NB4 (cell line): Measurements from ENCODE around the gene CYP11A1.

Experiments used
- DNase-seq: peaks from one replicate; pipeline ENCODE4 v3.0.0; 2010; ENCODE audit warnings: low read depth
- H3K4me3 ChIP-seq: one replicate; pipeline ENCODE4 v1.5.1; 2011; ENCODE audit warnings: mild to moderate bottlenecking, low read depth, low read length, moderate library complexity
- MYC ChIP-seq: IDR thresholded peaks from 2 replicates; pipeline ENCODE4 v1.6.1; 2011; ENCODE audit warnings: low read depth, low read length
- POLR2A ChIP-seq: IDR thresholded peaks from 2 replicates; pipeline ENCODE4 v1.6.1; 2011; ENCODE audit warnings: mild to moderate bottlenecking; ENCODE audit not compliant: insufficient read length; ENCODE audit errors: extremely low read depth
- TF ChIP-seq, protein P1 (sequence below): IDR thresholded peaks from 2 replicates; pipeline ENCODE4 v1.6.1; 2011; ENCODE audit warnings: low read depth, low read length
- TF ChIP-seq, protein P2 (sequence below): IDR thresholded peaks from one replicate; pipeline ENCODE4 v1.5.1; 2012; ENCODE audit warnings: low read depth, low read length

The CYP11A1 gene

DNA sequence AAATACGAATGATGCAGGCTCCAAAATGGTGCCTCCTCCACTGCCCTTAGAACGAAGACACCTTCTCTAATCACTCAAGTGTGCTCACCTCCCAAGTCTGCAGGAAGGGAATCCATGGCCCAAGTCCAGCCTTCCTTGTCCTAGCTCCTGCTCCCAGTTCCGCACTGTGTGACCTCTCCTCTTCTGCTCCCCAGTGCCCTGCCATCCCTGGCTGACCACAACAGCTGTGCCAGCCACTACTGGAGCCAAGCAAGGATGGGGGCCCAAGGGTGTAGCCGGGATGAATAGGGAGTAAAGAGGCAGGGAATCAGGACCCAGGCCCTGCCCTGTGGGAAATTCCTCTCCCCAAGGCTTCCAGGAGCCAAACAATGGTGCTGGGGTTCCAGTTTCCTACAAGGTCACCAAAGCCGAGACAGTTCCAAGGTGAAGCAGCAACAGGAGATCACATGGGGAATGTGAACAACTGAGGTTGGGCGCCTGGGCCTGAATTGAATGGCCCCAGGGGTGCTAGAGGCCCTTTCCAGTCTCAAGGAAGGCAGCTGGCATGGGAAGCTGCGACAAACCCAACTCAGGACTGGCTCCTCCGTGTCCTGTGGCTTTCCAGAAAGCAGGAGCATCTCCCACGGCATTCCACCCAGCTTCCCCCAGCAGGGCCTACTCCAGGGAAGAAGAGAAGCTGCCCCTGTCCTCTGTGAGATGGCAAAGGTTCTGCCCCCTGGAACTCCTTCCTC is 46.1 kb upstream of the CYP11A1 start:
- no peak for TF ChIP-seq MYC
- TF ChIP-seq, protein P1, sequence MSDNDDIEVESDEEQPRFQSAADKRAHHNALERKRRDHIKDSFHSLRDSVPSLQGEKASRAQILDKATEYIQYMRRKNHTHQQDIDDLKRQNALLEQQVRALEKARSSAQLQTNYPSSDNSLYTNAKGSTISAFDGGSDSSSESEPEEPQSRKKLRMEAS: no peak
- TF ChIP-seq, protein P2, sequence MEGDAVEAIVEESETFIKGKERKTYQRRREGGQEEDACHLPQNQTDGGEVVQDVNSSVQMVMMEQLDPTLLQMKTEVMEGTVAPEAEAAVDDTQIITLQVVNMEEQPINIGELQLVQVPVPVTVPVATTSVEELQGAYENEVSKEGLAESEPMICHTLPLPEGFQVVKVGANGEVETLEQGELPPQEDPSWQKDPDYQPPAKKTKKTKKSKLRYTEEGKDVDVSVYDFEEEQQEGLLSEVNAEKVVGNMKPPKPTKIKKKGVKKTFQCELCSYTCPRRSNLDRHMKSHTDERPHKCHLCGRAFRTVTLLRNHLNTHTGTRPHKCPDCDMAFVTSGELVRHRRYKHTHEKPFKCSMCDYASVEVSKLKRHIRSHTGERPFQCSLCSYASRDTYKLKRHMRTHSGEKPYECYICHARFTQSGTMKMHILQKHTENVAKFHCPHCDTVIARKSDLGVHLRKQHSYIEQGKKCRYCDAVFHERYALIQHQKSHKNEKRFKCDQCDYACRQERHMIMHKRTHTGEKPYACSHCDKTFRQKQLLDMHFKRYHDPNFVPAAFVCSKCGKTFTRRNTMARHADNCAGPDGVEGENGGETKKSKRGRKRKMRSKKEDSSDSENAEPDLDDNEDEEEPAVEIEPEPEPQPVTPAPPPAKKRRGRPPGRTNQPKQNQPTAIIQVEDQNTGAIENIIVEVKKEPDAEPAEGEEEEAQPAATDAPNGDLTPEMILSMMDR: no peak
- TF ChIP-seq POLR2A: no peak
- H3K4me3 ChIP-seq: no peak overlapping the region
- no peak for DNase-seq

DNA sequence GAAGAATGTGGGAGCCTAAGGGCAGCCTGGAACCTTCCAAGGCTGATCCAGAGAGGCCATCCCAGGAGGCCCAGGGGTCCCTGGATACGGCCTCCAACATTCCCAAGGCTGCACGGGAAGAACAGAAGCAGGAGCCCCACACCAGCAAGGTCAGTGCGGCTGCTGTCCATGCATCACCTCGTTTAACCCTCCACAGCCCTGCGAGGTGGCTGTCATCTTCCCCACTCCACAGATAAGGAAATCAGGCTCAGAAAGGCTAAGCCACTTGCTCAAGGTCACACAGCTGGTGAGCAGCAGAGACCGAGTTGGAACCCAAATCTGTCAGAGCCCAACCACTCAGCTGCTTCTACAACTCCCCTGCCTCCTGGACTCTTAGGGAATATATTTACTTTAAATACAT is 44.7 kb upstream of the CYP11A1 start:
- TF ChIP-seq, protein P2: no peak
- TF ChIP-seq POLR2A (no peak), MYC (no peak)
- TF ChIP-seq, protein P1: no peak
- no peak overlapping the region for H3K4me3 ChIP-seq

DNA sequence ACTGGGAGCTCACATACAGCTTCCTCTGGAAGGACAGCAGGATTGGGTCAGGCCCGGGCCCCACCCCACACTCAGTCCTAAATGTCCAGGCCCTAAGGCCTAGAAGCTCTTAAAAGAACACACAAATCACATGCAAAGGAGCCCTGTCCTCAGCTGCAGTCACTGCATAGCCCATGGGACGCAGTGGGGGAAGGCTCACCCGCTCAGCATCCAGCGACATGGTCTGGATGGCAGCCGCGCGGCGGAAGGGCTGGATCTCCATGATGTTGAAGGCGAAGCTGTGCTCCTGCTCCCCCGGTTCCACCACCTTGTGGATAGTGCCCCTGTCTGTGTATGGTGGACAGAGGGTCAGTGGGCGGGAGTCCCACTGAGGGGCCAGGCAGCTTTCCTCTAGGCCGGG is 44.2 kb upstream of the CYP11A1 start:
- TF ChIP-seq MYC (no peak), POLR2A (no peak)
- TF ChIP-seq, protein P2: no peak
- TF ChIP-seq, protein P1: no peak
- no peak for DNase-seq
- no peak overlapping the region for H3K4me3 ChIP-seq

More for the DNA sequence above, 44.7 kb upstream of the CYP11A1 start:
- DNase-seq: no peak

DNA sequence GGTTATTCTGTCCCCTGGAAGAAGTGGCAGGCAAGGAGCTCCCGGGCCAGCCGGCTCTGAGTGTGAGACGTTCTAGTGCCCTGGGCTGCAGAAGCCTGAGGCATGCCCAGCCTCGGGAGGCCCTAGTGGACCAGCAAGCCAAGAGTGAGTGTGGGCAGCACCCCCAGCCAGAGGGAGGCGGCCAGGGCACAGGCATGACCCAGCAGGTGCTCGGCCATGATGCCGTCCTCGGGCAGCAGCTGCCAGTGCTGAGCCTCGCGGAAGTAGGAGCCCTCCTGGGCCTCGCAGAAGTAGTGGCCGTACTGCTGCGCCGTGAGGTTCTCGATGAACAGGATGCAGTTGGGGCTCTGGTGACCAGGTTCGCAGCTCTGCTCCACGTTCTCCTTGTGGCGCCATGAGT is 43.1 kb upstream of the CYP11A1 start:
- no peak for DNase-seq
- H3K4me3 ChIP-seq: no peak overlapping the region
- TF ChIP-seq, protein P2: no peak
- no peak for TF ChIP-seq MYC
- TF ChIP-seq POLR2A: no peak
- TF ChIP-seq, protein P1: no peak

DNA sequence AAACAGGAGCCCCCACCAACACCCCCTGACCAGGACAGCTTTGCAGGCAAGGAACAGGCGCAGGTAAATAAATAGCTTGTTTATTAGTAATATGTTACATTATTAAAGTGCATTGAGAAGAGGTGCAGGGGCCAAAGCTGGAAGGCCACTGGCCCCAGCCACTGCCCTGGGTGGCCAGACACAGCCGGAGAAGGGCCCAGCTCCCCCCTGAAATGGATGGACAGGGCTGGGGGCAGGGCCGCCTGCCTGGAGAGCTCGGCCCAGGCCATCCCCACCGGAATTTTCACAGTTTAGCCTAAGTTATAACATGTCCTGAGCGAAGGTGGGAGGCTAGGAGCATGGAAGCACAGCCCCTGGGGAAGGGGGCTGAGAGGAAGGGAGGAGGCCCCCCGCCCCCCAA is 41.8 kb upstream of the CYP11A1 start:
- no peak overlapping the region for H3K4me3 ChIP-seq
- DNase-seq: no peak
- no peak for TF ChIP-seq MYC
- TF ChIP-seq, protein P1: no peak
- no peak for TF ChIP-seq POLR2A
- TF ChIP-seq, protein P2: no peak
